Gastrocnemius medialis (tissue), 4 donors: Measurements from ENCODE around the gene CCDC27. TPM values are rescaled to one million over a fixed set of nuclear protein-coding genes. Genes with fewer than 3 reads are reported as not detected.

Source experiments
- ATAC-seq, 2 donors: fragments of 150-250 bp; one replicate each; pipeline ENCODE4 v1.9.1; 2016
- DNase-seq, 2 donors: peaks; one replicate each; pipeline ENCODE4 v3.0.0-alpha.2; 2019
- H3K27ac ChIP-seq, 4 donors: fragments of 200-600 bp; sonication (generic); 1 replicate in 1 of 4; 2 replicates in 3 of 4; pipeline ENCODE4 v1.5.1; 2016 to 2018; ENCODE audit warnings: mild to moderate bottlenecking in 2 of 4, moderate library complexity in 1 of 4
- H3K27me3 ChIP-seq, 3 donors: fragments of 200-600 bp; sonication (generic) in 2 of 3; 1 replicate in 1 of 3; 2 replicates in 2 of 3; pipeline versions ENCODE4 v1.5.1 to v1.6.0; 2016 to 2019; ENCODE audit warnings: mild to moderate bottlenecking in 1 of 3, moderate library complexity in 1 of 3
- H3K36me3 ChIP-seq, 2 donors: fragments of 200-600 bp; sonication (generic) in 1 of 2; one replicate each; pipeline ENCODE4 v1.5.1; 2017 to 2018
- H3K4me1 ChIP-seq, 2 donors: fragments of 200-600 bp; sonication (generic) in 1 of 2; one replicate each; pipeline ENCODE4 v1.5.1; 2016 to 2017; ENCODE audit warnings: mild to moderate bottlenecking in 2 of 2
- H3K4me3 ChIP-seq, 4 donors: fragments of 200-600 bp; sonication (generic) in 3 of 4; 1 replicate in 1 of 4; 2 replicates in 3 of 4; pipeline ENCODE4 v1.5.1; 2016 to 2019; ENCODE audit warnings: mild to moderate bottlenecking in 2 of 4
- H3K9me3 ChIP-seq, 3 donors: fragments of 200-600 bp; sonication (generic) in 2 of 3; 1 replicate in 1 of 3; 2 replicates in 2 of 3; pipeline ENCODE4 v1.5.1; 2016 to 2019
- CTCF ChIP-seq, 5 experiments: fragments of 450-650 bp in 3 of 5; fragments of 200-600 bp in 2 of 5; sonication (generic) in 2 of 5; IDR thresholded peaks in 4 of 5; conservative IDR thresholded peaks in 1 of 5; 1 replicate in 4 of 5; 2 replicates in 1 of 5; pipeline ENCODE4 v1.5.1; 2016 to 2019; ENCODE audit warnings: antibody characterized with exemption in 5 of 5, mild to moderate bottlenecking in 3 of 5, moderate library complexity in 3 of 5
- POLR2A ChIP-seq, 2 donors: fragments of 450-650 bp; IDR thresholded peaks; one replicate each; pipeline ENCODE4 v1.6.1; 2017; ENCODE audit warnings: antibody characterized with exemption in 2 of 2, mild to moderate bottlenecking in 2 of 2, moderate library complexity in 2 of 2
- in situ Hi-C, 4 donors: fragments of 200-750 bp; cut with MboI; loops; one replicate each; pipeline versions ENCODE4 v1.15.0 to v1.8.0; 2017; ENCODE audit warnings: low sequenced_read_pairs in 4 of 4
- intact Hi-C: fragments of 100-400 bp; cut with DNase I; formaldehyde crosslinking; loops from one replicate; pipeline ENCODE4 v1.15.1; 2023; ENCODE audit warnings: low total_unique reads
- total RNA-seq, 4 donors: library from RNA; depleted of rRNA; stranded (reverse); fragments of >200 nt; gene quantifications; one replicate each; pipeline versions ENCODE4 v1.1.0 to v1.2.3, GENCODE V29; 2016

Gene CCDC27
- total RNA-seq, 4 donors from 2014 or later: 0.09 TPM; not detected in 3

DNA sequence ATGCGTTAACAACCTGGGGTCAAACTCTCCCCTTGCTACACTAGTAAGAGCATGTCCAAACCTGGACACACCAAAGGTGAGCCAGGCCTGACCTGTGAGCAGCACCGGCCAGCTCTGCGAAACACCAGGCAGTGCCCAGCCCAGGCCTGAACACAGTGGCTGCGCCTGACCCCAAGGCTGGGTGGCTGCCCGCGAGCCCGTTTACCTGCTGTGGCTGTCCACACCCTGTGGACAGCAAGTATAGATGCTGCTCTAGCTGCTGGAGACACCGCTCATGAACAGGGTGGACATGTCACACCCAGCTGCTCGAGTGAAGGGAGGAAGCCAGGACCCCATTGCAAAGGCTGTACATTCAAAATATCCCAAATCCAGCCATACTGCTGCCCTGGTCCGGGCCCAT is 7.6 kb upstream of the CCDC27 start:
- TF ChIP-seq POLR2A (IDR thresholded peaks at IDR 0.05) (no peak), CTCF (IDR thresholded peaks at IDR 0.05 in 4 of 5, conservative IDR thresholded peaks at IDR 0.05 in 1 of 5) (no peak)
- intact Hi-C loops: no loop called here
- no peak for ATAC-seq
- Histone ChIP-seq H3K27ac (no peak overlapping the region), H3K9me3 (no peaks in the 10 kb centered on the region), H3K36me3 (peaks cover 0 to 24% of the 10 kb centered on the region in 2 donors), H3K4me3 (no peak overlapping the region), H3K27me3 (no peaks in the 10 kb centered on the region), H3K4me1 (peaks cover 20 to 33% of the 10 kb centered on the region in 2 donors)
- in situ Hi-C loops: no loop called here
- no peak for DNase-seq

DNA sequence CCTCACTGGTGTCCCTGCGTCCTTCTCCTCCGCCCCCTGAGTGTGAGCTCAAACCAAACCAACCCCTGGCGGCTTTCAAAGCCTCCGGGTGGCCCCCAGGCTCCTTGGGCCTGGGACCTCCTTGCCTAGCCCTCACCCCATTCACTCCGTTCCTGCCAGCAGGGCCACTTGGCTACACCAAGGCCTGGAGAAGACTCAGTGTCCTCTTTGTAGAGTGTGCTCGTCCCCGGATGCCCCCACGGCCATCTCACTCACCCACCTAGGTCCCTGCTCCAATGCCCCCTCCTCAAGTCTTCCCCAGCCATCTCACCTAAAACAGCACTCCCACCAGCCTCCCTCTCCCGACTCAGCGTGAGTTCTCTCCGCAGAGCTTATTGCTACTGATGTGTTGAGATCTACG is 7.2 kb upstream of the CCDC27 start:
- H3K36me3 ChIP-seq: peaks cover 0 to 20% of the 10 kb centered on the region in 2 donors

GRCh38 chr1:3745590-3746381 is 6.5 kb upstream of the CCDC27 start:
- intact Hi-C loops: no loop called here
- in situ Hi-C loops: no loop called here

More for the DNA sequence above, 7.2 kb upstream of the CCDC27 start:
- H3K9me3 ChIP-seq: no peaks in the 10 kb centered on the region
- DNase-seq: no peak
- no peak for ATAC-seq
- TF ChIP-seq POLR2A (IDR thresholded peaks at IDR 0.05) (no peak), CTCF (IDR thresholded peaks at IDR 0.05 in 4 of 5, conservative IDR thresholded peaks at IDR 0.05 in 1 of 5) (no peak)
- H3K4me3 ChIP-seq: peak overlapping the region in 2 of 4 donors; percentile 75 to 82
- in situ Hi-C loops: no loop called here
- intact Hi-C loops: no loop called here
- peaks cover 20 to 33% of the 10 kb centered on the region in 2 donors for H3K4me1 ChIP-seq
- no peaks in the 10 kb centered on the region for H3K27me3 ChIP-seq
- H3K27ac ChIP-seq: no peak overlapping the region

DNA sequence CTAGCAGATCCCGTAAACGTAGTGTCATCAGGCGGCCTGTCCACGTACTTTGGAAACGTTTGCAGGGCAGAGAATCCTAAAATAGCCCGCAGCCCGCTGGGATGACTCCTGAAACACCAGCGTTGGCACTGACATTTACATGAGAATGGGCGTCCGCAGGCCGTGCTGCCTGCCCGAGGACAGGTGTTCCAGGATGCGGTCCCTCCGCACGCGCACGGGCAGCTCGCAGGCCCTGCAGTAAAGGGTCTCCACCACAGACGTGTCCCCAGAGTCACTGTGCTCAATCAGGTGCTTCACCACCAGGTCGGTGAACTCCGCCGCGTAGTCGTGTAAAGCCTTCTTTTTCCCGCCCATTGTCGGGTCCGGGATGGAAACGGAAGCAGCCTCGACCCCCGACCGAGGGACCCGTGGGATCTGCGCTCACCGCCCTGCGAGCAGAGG is 5.8 kb upstream of the CCDC27 start:
- Histone ChIP-seq H3K4me1 (peaks cover 20 to 33% of the 10 kb centered on the region in 2 donors), H3K4me3 (peak overlapping the region; percentile 75 to 83 (median 79)), H3K36me3 (peaks cover 0 to 10% of the 10 kb centered on the region in 2 donors), H3K27me3 (no peaks in the 10 kb centered on the region), H3K9me3 (no peaks in the 10 kb centered on the region), H3K27ac (peak overlapping the region; percentile 79 to 89 (median 86))
- no peak for TF ChIP-seq CTCF (IDR thresholded peaks at IDR 0.05 in 4 of 5, conservative IDR thresholded peaks at IDR 0.05 in 1 of 5)
- peak in 1 of 2 donors; percentile 29 for TF ChIP-seq POLR2A (IDR thresholded peaks at IDR 0.05)
- DNase-seq (peak; percentile 32 to 41), ATAC-seq (peak; percentile 61 to 70)
- in situ Hi-C loops (no loop called here), intact Hi-C loops (no loop called here)

More at GRCh38 chr1:3745590-3746381, 6.5 kb upstream of the CCDC27 start:
- DNase-seq (no peak), ATAC-seq (no peak)
- no peaks in the 10 kb centered on the region for H3K27me3 ChIP-seq
- H3K4me3 ChIP-seq: peak overlapping the region; percentile 75 to 83 (median 79)
- no peaks in the 10 kb centered on the region for H3K9me3 ChIP-seq
- peaks cover 0 to 16% of the 10 kb centered on the region in 2 donors for H3K36me3 ChIP-seq
- H3K27ac ChIP-seq: peak overlapping the region; percentile 79 to 89 (median 86)
- TF ChIP-seq CTCF (IDR thresholded peaks at IDR 0.05 in 4 of 5, conservative IDR thresholded peaks at IDR 0.05 in 1 of 5) (no peak), POLR2A (IDR thresholded peaks at IDR 0.05) (no peak)
- H3K4me1 ChIP-seq: peaks cover 20 to 33% of the 10 kb centered on the region in 2 donors
